Lower leg skin (tissue), 4 donors: Measurements from ENCODE around the gene NLGN4Y. TPM values are rescaled to one million over a fixed set of nuclear protein-coding genes. Genes with fewer than 3 reads are reported as not detected.

Experiments
- DNase-seq, 2 donors: peaks; one replicate each; pipeline ENCODE4 v3.0.0-alpha.2; 2019; ENCODE audit warnings: low spot score in 2 of 2
- H3K4me3 ChIP-seq: fragments of 200-600 bp; sonication (generic); 2 replicates; pipeline ENCODE4 v1.5.1; 2017; ENCODE audit warnings: mild to moderate bottlenecking, low read depth; ENCODE audit not compliant: poor library complexity, severe bottlenecking
- POLR2A ChIP-seq, 2 donors: fragments of 450-650 bp; IDR thresholded peaks; one replicate each; pipeline ENCODE4 v1.6.1; 2016 to 2017; ENCODE audit warnings: antibody characterized with exemption in 2 of 2, mild to moderate bottlenecking in 1 of 2, moderate library complexity in 1 of 2
- WGBS, 2 donors: methylation state at CpG; one replicate each; pipeline ENCODE4 v1.1.5; 2018; 5-methylcytosine and 5-hydroxymethylcytosine counted together
- intact Hi-C: fragments of 100-400 bp; cut with DNase I; formaldehyde crosslinking; loops from one replicate; pipeline ENCODE4 v1.15.0; 2023; ENCODE audit warnings: low total_unique reads
- total RNA-seq, 4 donors: library from RNA; depleted of rRNA; stranded (reverse); fragments of >200 nt; gene quantifications; one replicate each; pipeline ENCODE4 v1.1.0, GENCODE V29; 2016
- TF ChIP-seq, protein P1 (sequence below), 3 donors: fragments of 450-650 bp; IDR thresholded peaks; one replicate each; pipeline ENCODE4 v1.5.1; 2016; ENCODE audit warnings: antibody characterized with exemption in 3 of 3, mild to moderate bottlenecking in 3 of 3, moderate library complexity in 2 of 3

Gene NLGN4Y
- total RNA-seq, result 10 to 100 TPM in 2 of 4 donors, not detected in 2; 12.4 to 19.7 TPM

DNA sequence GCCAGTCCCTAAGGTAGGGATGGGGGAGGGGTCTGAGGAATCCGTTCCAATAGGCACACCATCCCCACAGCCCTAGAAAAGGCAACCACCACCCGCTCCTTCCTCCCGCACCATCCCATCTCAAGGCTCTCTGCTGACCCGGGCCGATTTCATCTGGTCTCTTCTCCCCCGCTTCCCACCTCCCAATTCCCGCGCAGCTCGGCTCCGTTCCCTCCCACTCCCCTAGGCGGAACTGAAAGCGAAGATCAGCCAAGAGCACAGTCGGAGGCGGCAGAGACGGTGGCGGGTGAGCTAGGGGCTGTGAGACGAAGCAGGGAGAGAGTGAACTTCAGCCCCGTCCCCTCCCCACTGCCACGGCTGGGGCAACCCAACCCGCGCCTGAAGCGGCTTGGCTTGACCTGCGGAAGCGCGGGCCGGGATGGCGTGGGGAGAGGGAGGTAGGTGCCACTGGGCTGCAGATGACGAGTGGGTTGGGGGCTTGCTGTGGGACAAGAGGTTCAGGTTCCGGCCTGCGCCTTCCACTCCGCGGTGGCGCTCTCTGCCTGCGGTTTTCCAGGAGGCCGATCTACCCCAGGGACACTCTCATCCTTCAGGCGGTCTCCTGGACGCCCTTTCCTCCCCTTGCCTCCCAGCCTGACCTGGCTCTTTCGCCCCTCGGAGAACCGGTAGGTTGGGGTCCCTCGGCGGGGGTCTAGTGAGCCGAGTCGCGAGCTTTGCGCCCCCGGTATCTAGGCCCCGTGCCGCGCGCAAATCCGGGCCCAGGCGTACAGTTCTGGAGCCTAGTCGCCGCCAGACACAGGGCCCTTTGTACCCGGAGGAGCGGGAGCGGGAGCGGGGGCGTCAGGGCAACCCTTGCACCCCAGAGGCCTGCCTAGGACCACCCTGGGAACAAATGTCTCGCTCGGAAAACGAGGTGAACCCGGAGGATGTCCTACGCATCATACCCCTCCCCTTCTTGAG, at the start of gene NLGN4Y:
Gene NLGN4Y, plus strand, starts transcription at position 258 of the 960 bp plus-strand sequence. CDS start 97,591 bp downstream, outside the sequence.
- DNase-seq, result no peak
- WGBS, 2 donors, result 1% methylated on average over 23 of the region's 65 CpGs; no CpG with 5 or more reads in 1 of the 2 donors
- TF ChIP-seq, protein P1, sequence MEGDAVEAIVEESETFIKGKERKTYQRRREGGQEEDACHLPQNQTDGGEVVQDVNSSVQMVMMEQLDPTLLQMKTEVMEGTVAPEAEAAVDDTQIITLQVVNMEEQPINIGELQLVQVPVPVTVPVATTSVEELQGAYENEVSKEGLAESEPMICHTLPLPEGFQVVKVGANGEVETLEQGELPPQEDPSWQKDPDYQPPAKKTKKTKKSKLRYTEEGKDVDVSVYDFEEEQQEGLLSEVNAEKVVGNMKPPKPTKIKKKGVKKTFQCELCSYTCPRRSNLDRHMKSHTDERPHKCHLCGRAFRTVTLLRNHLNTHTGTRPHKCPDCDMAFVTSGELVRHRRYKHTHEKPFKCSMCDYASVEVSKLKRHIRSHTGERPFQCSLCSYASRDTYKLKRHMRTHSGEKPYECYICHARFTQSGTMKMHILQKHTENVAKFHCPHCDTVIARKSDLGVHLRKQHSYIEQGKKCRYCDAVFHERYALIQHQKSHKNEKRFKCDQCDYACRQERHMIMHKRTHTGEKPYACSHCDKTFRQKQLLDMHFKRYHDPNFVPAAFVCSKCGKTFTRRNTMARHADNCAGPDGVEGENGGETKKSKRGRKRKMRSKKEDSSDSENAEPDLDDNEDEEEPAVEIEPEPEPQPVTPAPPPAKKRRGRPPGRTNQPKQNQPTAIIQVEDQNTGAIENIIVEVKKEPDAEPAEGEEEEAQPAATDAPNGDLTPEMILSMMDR (IDR thresholded peaks at IDR 0.05), result no peak
- no peak for TF ChIP-seq POLR2A (IDR thresholded peaks at IDR 0.05)
- H3K4me3 ChIP-seq, result peak within 1 kb of the TSS; percentile 40
- intact Hi-C loops, result no loop called here

DNA sequence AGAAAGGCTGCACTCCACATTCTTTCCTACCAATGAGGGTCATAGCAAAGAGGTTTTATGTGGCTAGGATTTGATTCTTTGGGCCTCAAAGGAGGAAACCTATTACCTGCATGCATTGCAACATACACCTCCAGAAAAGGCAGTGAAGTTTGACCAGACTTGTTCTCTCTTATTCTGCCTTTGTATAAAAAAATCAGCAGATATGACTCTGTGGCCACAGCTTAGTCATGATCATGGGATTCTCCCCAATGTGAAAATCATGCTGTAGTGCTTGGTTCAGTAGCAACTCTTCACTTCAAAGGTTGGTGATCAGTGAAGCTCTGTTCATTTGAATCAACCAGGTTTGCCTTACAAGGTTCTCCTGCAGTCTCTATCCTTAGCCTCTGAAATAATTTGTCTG, 38.4 kb upstream of the NLGN4Y start:
- no peak overlapping the region for H3K4me3 ChIP-seq
- intact Hi-C loops, result no loop called here
- TF ChIP-seq POLR2A (IDR thresholded peaks at IDR 0.05), result no peak
- TF ChIP-seq, protein P1 (IDR thresholded peaks at IDR 0.05), result no peak
- DNase-seq, result no peak

DNA sequence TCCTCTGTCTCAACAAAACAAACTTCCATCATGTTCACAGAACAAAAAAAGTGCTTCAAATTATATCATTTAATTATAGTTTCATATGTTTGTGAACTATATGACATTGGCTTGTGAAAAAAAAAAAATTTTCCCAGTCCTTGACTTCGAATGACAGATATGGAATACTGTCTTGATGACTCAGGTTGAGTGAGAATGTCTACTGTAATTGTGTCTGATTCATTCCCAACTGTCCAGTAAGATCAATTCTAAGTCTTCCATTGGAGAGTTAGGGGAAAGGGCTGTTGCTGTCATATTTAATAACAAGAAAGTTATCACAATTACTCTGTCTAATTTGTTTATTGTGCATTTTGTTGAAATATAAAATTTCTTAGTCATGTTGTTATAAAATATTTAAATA, 34.1 kb upstream of the NLGN4Y start:
- intact Hi-C loops, result no loop called here
- no peak overlapping the region for H3K4me3 ChIP-seq
- no peak for DNase-seq
- 81% methylated on average over 1 of the region's 1 CpG; no CpG with 5 or more reads in 1 of the 2 donors for WGBS, 2 donors
- TF ChIP-seq, protein P1 (IDR thresholded peaks at IDR 0.05), result no peak
- no peak for TF ChIP-seq POLR2A (IDR thresholded peaks at IDR 0.05)

DNA sequence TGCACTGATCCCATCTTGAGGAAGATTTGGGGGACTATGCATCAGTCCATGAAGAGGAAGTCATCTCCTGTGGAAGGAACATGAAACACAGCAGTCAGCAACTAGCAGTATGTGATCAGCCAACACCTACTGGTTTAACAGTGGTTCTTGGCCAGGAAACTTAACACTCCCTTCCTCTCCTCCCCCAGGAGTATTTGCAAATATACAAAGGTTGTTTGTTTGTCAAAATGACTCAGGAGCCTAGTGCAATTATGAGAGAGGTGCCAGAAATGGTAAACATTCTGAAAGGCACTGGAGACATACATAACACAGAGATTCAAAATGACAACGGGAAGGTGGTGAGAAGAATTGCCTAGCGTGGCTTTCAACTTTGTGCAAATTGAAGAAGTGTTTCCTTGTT, 26.3 kb upstream of the NLGN4Y start:
- WGBS, 2 donors, result 65% methylated on average over 2 of the region's 2 CpGs; no CpG with 5 or more reads in 1 of the 2 donors
- TF ChIP-seq, protein P1 (IDR thresholded peaks at IDR 0.05), result no peak
- no peak for TF ChIP-seq POLR2A (IDR thresholded peaks at IDR 0.05)
- no peak for DNase-seq
- H3K4me3 ChIP-seq, result no peak overlapping the region
- intact Hi-C loops, result no loop called here

DNA sequence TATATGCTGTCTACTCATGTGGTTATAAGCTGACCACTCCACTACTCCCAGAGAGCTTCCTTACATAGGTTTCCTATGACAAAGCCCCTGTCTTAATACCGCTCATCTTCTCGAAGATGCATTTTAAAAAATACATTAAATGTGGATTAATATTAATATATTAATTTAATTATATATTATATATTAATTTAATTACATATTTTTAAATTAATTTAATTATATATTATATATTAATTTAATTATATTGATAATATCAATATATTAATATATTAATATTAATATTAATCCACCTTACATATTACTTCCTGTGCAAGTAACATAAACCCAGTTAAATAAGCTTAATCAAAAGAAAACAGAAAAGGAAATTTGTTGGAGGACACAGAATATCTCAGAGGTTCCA, 19.7 kb upstream of the NLGN4Y start:
- no peak overlapping the region for H3K4me3 ChIP-seq
- 98% methylated on average over 2 of the region's 2 CpGs; no CpG with 5 or more reads in 1 of the 2 donors for WGBS, 2 donors
- intact Hi-C loops, result no loop called here

More for the DNA sequence above, 19.7 kb upstream of the NLGN4Y start:
- DNase-seq, result no peak
- no peak for TF ChIP-seq POLR2A (IDR thresholded peaks at IDR 0.05)
- TF ChIP-seq, protein P1 (IDR thresholded peaks at IDR 0.05), result no peak
